Skeletal muscle satellite cell (primary cell): Measurements from ENCODE around the gene SSR1.
"Not testable (repeated sequence)": the region's sequence is repeated elsewhere in the genome, so short reads cannot be mapped to it uniquely, and the experiment has no call there.

ENCODE experiments used
- H3K27me3 ChIP-seq: 2 replicates; pipeline ENCODE4 v1.7.0; 2013; ENCODE audit warnings: low read length; ENCODE audit not compliant: control insufficient read depth, insufficient read depth
- H3K36me3 ChIP-seq: 2 replicates; pipeline ENCODE4 v1.7.0; 2013; ENCODE audit warnings: mild to moderate bottlenecking, control low read depth, low read length; ENCODE audit not compliant: insufficient read depth
- H3K4me1 ChIP-seq: 2 replicates; pipeline ENCODE4 v1.7.0; 2013; ENCODE audit warnings: low read length; ENCODE audit not compliant: control insufficient read depth, insufficient read depth
- H3K4me2 ChIP-seq: 2 replicates; pipeline ENCODE4 v1.7.0; 2013; ENCODE audit warnings: mild to moderate bottlenecking, low read length
- H3K4me3 ChIP-seq: 2 replicates; pipeline ENCODE4 v1.7.0; 2013; ENCODE audit warnings: low read length
- H3K9ac ChIP-seq: 2 replicates; pipeline ENCODE4 v1.7.0; 2013; ENCODE audit warnings: mild to moderate bottlenecking, low read depth, low read length, moderate library complexity
- H3K9me3 ChIP-seq: replicated peaks from 2 replicates; pipeline ENCODE4 v1.7.0; 2013; ENCODE audit warnings: mild to moderate bottlenecking, control low read depth, low read length

The SSR1 gene

GRCh38 chr6:7270320-7271204, 42.4 kb downstream of the SSR1 start:
- H3K36me3 ChIP-seq, result no peaks in the 10 kb centered on the region
- H3K4me3 ChIP-seq, result no peak overlapping the region
- H3K4me2 ChIP-seq, result no peak overlapping the region
- H3K9ac ChIP-seq, result no peak overlapping the region
- H3K9me3 ChIP-seq, result no peaks in the 10 kb centered on the region
- peaks cover 16% of the 10 kb centered on the region for H3K4me1 ChIP-seq
- H3K27me3 ChIP-seq, result no peaks in the 10 kb centered on the region

- Histone ChIP-seq H3K27me3 (no peaks in the 10 kb centered on the region), H3K9ac (no peak overlapping the region), H3K4me2 (no peak overlapping the region)
Observed at GRCh38 chr6:7269816-7270215, 43.2 kb downstream of the SSR1 start.

GRCh38 chr6:7268816-7269555, 44.0 kb downstream of the SSR1 start:
- Histone ChIP-seq H3K36me3 (no peaks in the 10 kb centered on the region), H3K4me3 (no peak overlapping the region), H3K9ac (no peak overlapping the region), H3K4me1 (peaks cover 16% of the 10 kb centered on the region), H3K4me2 (no peak overlapping the region), H3K9me3 (no peaks in the 10 kb centered on the region), H3K27me3 (no peaks in the 10 kb centered on the region)

More at GRCh38 chr6:7269816-7270215, 43.2 kb downstream of the SSR1 start:
- H3K4me1 ChIP-seq, result peaks cover 16% of the 10 kb centered on the region
- H3K36me3 ChIP-seq, result no peaks in the 10 kb centered on the region
- no peaks in the 10 kb centered on the region for H3K9me3 ChIP-seq
- no peak overlapping the region for H3K4me3 ChIP-seq

- H3K4me1 ChIP-seq, result peaks cover 16% of the 10 kb centered on the region
- no peak overlapping the region for H3K4me2 ChIP-seq
Observed at GRCh38 chr6:7268362-7268761, 44.6 kb downstream of the SSR1 start.

GRCh38 chr6:7267466-7268091, 45.4 kb downstream of the SSR1 start:
- peak overlapping the region; percentile 7 for H3K4me3 ChIP-seq
- no peak overlapping the region for H3K9ac ChIP-seq

More at GRCh38 chr6:7268362-7268761, 44.6 kb downstream of the SSR1 start:
- Histone ChIP-seq H3K9me3 (no peaks in the 10 kb centered on the region), H3K27me3 (no peaks in the 10 kb centered on the region), H3K4me3 (no peak overlapping the region), H3K9ac (no peak overlapping the region), H3K36me3 (no peaks in the 10 kb centered on the region)

GRCh38 chr6:7267071-7267465, 45.9 kb downstream of the SSR1 start:
- Histone ChIP-seq H3K36me3 (no peaks in the 10 kb centered on the region), H3K27me3 (no peaks in the 10 kb centered on the region), H3K4me3 (no peak overlapping the region), H3K9ac (no peak overlapping the region), H3K4me2 (no peak overlapping the region), H3K9me3 (no peaks in the 10 kb centered on the region), H3K4me1 (peaks cover 17% of the 10 kb centered on the region)

More at GRCh38 chr6:7267466-7268091, 45.4 kb downstream of the SSR1 start:
- no peaks in the 10 kb centered on the region for H3K27me3 ChIP-seq
- peak overlapping the region; percentile 54 for H3K4me2 ChIP-seq
- H3K9me3 ChIP-seq, result no peaks in the 10 kb centered on the region
- peaks cover 16% of the 10 kb centered on the region for H3K4me1 ChIP-seq
- no peaks in the 10 kb centered on the region for H3K36me3 ChIP-seq

GRCh38 chr6:7265385-7265726, 47.6 kb downstream of the SSR1 start:
- H3K27me3 ChIP-seq, H3K4me2 ChIP-seq, H3K4me3 ChIP-seq, H3K36me3 ChIP-seq, H3K9me3 ChIP-seq, H3K9ac ChIP-seq: not testable (repeated sequence)
- H3K4me1 ChIP-seq, result peaks cover 31% of the 10 kb centered on the region

GRCh38 chr6:7264686-7265384, 48.2 kb downstream of the SSR1 start:
- no peaks in the 10 kb centered on the region for H3K36me3 ChIP-seq
- H3K4me3 ChIP-seq, result no peak overlapping the region
- peaks cover 31% of the 10 kb centered on the region for H3K4me1 ChIP-seq
- no peak overlapping the region for H3K9ac ChIP-seq
- H3K27me3 ChIP-seq, result no peaks in the 10 kb centered on the region
- H3K9me3 ChIP-seq, result no peaks in the 10 kb centered on the region
- H3K4me2 ChIP-seq, result no peak overlapping the region

- Histone ChIP-seq H3K9ac (no peak overlapping the region), H3K27me3 (no peaks in the 10 kb centered on the region)
Observed at GRCh38 chr6:7264041-7264440, 49.0 kb downstream of the SSR1 start.

GRCh38 chr6:7263519-7263805, 49.5 kb downstream of the SSR1 start:
- peaks cover 27% of the 10 kb centered on the region for H3K4me1 ChIP-seq
- H3K36me3 ChIP-seq, H3K9ac ChIP-seq, H3K4me2 ChIP-seq, H3K4me3 ChIP-seq, H3K27me3 ChIP-seq, H3K9me3 ChIP-seq: not testable (repeated sequence)

More at GRCh38 chr6:7264041-7264440, 49.0 kb downstream of the SSR1 start:
- peaks cover 31% of the 10 kb centered on the region for H3K4me1 ChIP-seq
- no peak overlapping the region for H3K4me2 ChIP-seq
- no peaks in the 10 kb centered on the region for H3K9me3 ChIP-seq
- no peak overlapping the region for H3K4me3 ChIP-seq
- H3K36me3 ChIP-seq, result no peaks in the 10 kb centered on the region
